Epithelial cell of prostate (primary cell): ENCODE results near the gene HECTD4.
"Not testable (repeated sequence)": the region's sequence is repeated elsewhere in the genome, so short reads cannot be mapped to it uniquely, and the experiment has no call there.

Experiments used
- DNase-seq: peaks from one replicate; pipeline ENCODE4 v3.0.0-alpha.2; 2011; ENCODE audit warnings: low read depth, low spot score
- H3K27ac ChIP-seq: fragments of 450-650 bp; 2 replicates; pipeline ENCODE4 v1.5.1; 2017; ENCODE audit warnings: mild to moderate bottlenecking

Gene HECTD4

DNA sequence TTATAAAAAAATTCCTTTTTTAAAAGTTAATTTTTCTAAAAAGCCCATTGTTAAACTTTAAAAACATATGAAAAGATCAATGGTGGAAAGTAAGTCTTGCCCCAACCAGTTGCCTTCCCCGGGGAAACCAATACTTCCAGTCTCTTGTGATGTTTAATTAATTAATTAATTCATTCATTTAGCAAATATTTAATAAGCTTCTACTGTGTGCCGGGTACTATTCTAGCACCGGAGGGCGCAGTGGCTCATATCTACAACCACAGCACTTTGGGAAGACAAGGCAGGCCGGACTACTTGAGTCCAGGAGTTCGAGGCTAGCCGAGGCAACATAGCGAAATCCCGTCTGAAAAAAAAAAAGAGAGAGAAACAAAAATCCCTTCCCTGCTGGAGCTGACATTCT lies 87.4 kb downstream of the HECTD4 start:
- no peak for DNase-seq

DNA sequence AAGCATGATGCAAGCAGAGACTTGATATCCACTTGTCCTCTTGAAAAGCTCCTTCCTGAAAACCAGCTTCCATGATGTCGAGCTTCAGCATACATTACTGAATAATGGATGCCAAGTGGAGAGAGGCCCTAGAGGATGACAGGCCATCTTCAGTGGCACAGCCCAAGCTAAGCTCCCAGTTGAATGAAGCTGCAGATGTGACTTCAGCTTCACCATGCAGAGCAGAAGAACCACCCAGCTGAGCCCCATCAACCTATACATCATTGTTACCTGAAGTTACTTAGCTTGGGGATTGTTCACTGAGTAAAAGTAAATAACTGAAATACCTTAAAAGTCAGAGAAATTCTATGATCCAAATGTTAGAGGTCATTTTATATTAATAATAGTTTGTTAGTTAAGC lies 93.6 kb downstream of the HECTD4 start:
- no peak overlapping the region for H3K27ac ChIP-seq
- DNase-seq: no peak

More for the DNA sequence above, 87.4 kb downstream of the HECTD4 start:
- no peak overlapping the region for H3K27ac ChIP-seq

DNA sequence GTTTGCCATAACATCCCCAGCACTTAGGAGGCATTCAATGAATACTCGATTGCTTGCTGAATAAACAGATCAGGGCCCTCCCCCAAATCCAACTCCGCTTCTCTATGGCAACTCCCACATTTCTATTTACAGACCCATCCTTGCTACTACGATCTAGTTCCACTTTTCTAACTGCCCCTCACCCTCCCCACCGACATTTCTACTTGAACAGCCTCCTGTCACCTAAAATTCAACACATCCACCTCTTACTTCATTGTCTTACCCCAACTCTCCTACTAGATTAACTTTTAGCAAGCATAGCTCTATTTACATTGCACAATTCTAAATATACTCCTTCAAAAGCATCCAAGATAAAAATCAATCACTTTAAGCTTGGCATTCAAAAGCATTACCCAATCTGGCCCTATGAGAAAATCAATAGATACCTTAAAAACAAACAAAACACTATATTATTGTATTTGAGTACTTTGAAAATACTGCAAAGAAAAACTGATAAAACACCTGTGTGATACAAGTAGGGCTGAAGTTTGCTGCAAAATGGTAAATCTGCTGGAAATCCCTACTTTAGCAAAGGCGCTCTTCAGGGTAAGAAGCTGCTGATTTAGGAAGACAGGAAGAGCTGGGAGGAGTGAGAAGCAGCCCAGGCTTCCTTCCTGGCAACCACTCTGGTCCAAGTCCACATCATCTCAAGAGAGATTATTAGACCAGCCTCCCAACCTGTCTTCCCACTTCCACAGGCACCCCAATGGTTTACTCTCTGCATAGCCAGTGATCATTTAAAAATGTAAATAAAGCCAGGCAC lies 96.4 kb downstream of the HECTD4 start:
- H3K27ac ChIP-seq: no peak overlapping the region
- DNase-seq: no peak

DNA sequence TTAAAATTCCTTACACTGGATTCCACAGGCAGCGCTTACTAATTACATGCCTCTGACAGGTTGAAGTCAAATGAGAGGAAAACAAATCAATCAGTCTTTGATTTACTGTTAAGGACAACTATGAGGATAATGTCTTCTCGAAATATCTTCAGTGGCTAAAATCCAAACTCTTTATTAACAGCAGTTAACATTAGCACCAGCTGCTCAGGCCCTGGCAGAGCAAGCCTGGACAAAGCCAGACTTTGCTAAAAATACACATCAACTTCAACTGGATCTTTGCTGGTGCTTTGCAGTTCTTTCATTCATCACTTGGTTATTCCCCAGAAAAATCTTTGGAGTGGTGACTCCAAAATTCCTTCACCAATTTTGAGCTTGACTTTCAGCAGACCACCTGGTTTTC lies 98.7 kb downstream of the HECTD4 start:
- no peak overlapping the region for H3K27ac ChIP-seq
- DNase-seq: no peak

DNA sequence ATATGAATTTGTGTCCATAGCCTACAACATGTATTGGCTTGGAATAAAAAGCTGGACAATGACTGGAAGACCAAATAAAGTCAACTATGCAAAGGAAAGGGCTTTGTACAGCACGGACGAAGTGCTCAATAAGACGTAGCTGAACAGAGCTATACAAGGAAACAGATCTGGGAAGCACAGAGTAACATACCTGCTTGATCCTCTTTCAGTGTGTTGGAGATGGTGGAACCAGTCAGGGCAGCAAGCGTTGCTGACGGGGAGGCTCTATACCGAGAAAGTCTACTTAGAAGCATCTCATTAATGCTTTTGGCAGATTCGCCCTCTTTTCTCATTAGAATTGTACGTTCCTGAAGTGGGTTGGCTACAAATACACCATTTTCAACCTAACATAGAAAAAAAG lies 99.3 kb downstream of the HECTD4 start:
- no peak for DNase-seq

DNA sequence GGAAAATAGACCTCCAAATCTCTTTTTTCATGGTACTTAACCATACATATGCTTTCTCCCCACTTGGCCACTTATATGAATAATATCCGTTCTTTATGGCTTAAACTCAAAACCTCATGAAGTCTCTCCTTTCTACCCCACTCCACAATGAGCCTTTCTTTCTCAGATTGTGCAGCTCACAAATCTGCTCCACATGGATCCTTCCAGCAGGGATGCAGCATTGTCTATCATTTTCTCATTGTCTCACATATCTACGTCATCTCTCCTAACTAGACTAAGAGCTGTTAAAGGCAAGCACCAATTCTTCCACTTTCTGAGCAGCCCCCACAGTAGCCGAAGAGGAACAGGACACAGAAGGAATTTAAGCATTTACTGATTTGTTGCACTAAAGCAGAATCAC lies 106.4 kb downstream of the HECTD4 start:
- no peak for DNase-seq
- no peak overlapping the region for H3K27ac ChIP-seq

More for the DNA sequence above, 99.3 kb downstream of the HECTD4 start:
- no peak overlapping the region for H3K27ac ChIP-seq

DNA sequence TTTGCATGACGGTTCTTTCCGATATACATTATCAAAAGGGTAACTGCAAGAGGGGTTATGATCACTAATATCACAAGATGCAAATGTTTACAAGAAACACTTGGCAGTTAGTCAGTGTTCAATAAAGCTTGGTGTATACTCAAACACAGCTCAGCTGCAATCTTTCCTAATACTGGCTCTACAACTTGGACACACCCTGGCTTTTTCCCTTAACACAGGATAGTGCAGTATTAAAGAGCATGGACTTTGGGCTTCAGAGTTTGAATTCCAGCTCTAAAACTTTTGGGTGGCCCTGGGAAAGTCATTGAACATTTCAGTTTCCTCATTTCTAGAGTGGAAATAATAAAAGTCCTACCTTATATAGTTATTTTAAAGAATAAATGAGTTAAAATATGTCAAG lies 107.0 kb downstream of the HECTD4 start:
- H3K27ac ChIP-seq: no peak overlapping the region
- no peak for DNase-seq

DNA sequence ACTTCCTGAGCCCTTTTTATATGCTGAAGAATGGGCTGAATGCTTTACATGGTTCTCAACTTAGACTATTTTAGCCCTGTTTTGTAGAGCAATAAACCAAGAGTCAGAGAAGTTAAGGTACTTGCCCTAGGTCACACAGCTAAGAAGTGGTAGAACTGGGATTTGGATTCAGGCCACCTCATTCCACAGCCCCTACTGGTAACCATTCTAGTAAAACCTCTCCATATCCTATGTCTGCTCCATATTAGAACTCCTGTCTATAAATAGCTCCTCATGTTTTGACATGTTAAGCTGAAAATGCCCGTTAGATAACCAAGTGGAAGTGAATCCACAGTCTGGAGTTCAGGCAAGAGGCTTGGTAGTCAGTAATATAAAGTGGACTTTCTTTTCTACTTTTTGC lies 111.6 kb downstream of the HECTD4 start:
- no peak for DNase-seq
- no peak overlapping the region for H3K27ac ChIP-seq

DNA sequence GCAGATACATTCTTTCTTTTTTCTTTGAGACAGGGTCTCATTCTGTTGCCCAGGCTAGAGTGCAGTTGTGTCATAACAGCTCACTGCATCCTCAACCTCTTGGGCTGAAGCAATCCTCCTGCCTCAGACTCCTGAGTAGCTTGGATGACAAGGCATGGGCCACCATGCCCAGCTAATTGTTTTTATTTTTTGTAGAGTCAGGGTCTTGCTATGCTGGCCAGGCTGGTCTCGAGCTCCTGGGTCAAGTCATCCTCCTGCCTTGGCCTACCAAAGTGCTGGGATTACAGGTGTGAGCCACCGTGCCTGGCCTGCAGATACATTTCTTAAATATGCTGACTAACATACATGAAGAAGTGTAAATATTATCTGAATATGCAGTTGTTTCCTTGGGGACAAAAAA lies 115.8 kb downstream of the HECTD4 start:
- DNase-seq: no peak

DNA sequence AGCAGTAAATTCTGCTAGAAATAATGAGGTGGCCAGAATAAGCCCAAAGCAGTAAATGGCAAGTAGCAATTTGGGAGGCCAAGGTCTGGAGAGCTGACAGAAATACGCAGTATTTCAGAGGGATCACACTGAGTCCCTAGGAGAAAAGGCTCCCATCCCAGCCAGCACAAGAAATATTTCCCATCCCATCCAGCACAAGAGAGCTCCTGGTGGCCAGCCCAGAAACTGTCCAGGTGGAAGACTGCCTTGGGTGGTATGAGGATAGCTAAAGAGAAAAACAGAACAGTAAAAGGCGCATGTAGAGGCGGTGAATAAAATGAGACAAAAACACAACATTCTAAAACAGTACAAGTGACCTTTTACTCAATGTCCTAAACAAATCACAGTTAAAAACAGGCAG lies 120.7 kb downstream of the HECTD4 start:
- no peak for DNase-seq

More for the DNA sequence above, 115.8 kb downstream of the HECTD4 start:
- H3K27ac ChIP-seq: no peak overlapping the region

DNA sequence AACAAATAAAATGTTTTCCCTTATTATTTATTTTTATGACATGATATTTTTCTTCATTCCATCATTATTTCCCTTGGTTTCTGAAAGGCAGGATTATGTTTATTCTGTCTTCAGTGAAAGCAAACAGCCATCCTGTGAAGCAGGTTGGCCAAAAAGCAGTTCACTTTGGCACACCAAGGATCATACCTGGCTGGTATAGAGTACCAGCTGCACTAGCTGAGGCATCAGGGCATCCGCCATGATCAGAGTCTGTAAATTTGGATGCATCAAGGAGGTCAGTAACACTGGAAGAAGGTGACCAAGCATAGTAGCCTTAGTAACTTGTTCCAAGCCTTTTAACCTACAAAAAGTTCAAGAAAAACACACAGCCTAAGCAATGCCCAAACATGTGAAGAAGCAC lies 123.3 kb downstream of the HECTD4 start:
- no peak for DNase-seq
- H3K27ac ChIP-seq: no peak overlapping the region

More for the DNA sequence above, 120.7 kb downstream of the HECTD4 start:
- no peak overlapping the region for H3K27ac ChIP-seq

DNA sequence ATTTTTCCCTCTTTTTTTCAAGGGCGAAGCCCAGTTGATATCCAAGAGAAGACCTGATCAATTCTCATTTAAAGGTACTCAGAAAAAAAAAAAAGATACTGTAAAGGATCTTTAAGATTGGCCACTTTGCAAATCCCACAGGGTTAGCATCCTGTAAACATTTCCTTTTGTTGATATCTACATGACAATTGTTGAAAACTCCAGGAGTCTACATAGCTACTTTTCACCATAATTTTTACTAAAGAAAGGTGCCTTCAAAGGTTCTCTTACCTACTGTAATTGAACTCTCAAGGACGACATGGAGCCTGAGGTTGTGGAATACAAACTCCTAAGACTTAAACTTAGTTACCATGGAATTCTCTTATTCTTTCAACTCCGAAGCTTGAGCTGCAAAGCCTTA lies 125.5 kb downstream of the HECTD4 start:
- H3K27ac ChIP-seq: no peak overlapping the region
- DNase-seq: no peak

DNA sequence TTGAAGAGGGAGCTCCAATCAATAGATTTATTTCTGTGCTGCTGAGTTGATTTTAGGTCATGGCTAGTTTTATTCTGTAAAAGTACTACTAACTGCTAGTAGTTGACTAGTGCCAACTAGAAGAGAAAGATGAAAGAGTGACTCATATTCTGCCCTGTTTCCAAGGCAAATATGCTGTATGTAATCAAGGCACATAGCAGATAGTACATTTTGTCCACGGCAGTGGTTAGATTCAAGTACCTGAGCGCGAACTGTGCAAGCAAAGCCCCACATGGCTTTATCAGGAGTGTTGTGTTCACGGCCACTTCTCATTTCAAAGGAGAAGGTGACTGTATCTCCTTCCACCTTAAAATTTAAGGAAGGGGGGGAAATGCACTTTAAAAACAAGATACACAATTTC lies 130.0 kb downstream of the HECTD4 start:
- H3K27ac ChIP-seq: no peak overlapping the region
- no peak for DNase-seq

DNA sequence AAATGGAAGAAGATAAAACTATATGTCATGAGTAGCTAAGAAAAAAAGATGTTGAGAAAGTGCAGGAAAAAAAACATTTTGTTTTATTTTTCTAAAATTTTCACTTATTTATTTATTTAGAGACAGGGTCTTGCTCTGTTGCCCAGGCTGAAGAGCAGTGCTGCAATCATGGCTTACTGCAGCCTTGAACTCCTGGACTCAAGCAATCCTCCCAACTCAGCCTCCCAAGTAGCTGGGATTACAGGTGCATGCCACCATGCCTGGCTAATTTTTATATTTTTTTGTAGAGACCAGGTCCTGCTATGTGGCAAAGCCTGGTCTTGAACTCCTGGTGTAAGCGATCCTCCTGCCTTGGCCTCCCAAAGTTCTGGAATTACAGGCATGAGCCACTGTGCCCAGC lies 137.3 kb downstream of the HECTD4 start:
- not testable (repeated sequence) for H3K27ac ChIP-seq, DNase-seq

DNA sequence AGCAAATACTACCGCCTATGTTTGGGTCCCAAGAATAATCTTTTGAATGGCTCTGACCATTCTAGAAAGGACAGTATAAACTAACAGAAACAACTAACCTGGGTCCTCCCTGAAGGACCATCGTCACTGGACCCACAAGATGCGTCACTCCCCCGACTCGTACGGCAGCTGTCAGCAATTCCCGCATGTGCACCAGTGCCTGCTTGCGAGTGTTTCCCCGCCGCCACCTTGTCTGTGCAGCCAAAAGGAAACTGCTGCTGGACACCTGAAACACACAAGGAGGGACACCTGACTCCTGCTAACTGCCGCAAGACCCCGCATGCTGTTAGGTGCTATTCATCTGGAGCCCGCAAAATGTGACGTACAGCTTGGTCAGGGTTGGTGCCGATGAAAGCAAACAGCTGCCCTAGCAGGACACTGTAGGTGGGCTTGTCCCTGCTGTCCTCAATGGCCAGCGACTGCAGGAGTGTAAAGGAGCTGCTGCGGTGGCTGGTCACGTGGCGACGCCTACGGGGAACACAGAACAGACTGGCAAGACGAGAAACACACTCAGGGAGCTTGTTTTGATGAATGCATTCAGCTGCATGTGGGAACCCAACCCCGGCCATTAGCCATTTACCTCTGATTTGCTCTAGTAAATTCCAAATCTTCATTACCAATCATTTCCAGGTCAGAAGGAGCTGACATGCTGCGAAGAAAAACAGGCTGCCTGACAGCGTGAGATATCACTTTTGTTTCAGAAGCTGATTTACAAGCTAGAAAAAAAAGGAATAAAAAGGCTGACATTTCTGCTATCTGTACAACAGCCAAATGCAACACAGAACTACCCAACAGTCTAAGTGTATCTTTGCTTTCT lies 138.7 kb downstream of the HECTD4 start:
- H3K27ac ChIP-seq: no peak overlapping the region
- DNase-seq: no peak

DNA sequence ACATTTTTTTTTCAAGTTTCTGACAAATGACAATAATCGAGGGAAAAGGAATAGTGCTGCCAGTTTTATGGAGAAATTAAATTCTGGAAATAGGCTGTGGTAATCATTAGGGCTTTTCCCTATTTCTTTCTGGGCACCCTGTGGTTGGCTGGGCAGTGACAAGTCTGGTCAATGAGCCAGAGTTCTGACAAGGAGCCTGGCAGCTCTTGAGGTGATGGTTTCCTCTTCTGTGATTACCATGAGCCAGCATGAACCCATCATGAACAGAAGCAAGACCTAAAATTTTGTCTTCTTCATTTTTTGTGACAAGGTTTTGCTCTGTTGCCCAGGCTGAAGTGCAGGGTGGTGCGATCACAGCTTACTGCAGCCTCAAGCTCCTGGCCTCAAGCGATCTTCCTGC lies 141.1 kb downstream of the HECTD4 start:
- H3K27ac ChIP-seq: no peak overlapping the region
- DNase-seq: no peak

DNA sequence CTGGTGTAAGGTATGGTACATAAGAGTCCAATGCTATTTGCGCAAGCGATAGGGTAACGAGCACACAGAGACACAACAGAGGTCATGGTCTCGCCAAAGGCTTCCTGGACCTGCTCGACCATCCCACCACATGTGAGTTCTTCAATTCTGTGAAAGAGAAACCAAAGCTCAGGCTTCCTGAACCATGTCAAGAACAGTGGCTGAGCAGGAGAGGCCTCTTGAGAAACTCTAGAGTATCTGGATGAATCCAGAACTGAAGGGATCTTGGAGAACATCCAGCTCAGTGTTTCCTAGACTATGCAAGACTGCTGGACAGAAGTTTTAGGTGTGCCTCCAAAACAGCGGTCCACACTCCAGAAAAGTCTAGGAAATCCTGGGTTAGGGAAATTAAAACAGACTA lies 142.3 kb downstream of the HECTD4 start:
- DNase-seq: no peak
- H3K27ac ChIP-seq: no peak overlapping the region

DNA sequence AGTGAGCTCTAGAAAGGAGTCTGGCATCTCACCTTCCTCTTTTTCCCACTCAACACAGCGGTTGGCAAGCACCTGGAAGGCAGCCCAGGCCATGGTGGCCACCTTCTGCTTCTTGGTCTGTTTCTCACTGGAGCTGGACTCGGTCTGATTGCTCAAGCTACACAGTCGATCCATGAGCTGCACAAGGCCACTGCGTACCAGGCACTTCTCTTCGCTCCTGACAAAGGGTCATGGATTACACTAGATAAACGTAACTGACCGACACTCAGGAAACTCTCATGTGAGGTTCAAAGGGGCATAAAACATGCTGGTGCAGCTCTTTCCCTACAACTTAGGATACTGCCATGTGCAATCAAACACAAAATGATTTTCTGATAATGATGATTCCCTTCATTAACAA lies 143.2 kb downstream of the HECTD4 start:
- DNase-seq: no peak
- no peak overlapping the region for H3K27ac ChIP-seq

DNA sequence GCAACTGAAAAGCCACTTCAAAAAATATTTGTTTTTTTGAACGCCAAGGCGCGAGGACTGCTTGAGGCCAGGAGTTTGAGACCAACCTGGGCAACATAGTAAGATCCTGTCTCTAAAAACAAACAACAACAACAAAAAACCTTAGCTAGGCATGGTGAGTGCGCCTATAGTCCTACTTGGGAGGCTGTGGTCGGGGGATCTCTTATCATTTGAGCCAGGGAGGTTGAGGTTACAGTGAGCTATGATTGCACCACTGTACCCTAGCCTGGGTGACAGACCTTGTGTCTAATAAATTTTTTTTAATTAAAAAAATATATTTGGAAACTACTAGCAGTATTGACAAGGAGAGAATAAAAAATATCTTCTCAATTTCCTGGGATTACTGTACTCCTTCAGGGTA lies 143.8 kb downstream of the HECTD4 start:
- no peak overlapping the region for H3K27ac ChIP-seq
- no peak for DNase-seq

DNA sequence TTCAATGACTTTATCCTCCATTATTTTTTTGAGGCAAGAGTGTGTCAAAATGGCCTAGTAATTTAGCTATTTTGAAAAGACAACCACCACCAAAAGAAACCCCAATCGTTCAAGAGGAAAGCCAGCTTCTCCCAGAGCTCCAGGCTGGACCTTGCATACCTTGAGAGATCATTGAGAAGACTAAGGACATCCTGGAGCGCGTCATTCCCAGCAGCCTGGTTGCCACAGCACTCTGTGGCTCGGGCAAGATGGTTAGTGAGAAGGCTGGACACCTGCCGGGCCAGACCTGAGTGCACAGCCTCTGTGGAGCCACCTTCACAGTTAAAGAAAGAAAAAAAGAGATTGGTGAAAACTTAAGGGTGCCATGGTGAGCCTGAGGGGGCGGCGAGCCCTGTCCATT lies 145.4 kb downstream of the HECTD4 start:
- H3K27ac ChIP-seq: no peak overlapping the region
- DNase-seq: no peak

DNA sequence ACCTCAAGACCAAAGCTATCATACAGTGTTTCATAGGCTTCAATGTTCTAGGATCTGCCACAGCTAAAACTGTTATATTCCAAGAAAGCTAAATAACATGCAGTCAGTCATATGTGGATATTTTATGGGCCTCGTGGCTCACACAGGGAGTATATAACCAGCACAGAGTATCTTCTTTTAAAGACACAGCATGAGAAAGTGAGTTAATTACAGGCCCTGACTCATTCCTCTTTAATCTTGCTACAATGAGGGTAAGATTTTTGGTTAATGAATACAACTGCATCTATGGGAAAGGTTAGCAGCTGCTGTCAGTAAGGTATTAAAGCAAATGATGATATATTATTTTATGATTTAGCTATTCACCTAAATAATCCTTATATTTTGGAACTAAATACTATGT lies 145.8 kb downstream of the HECTD4 start:
- no peak for DNase-seq
- no peak overlapping the region for H3K27ac ChIP-seq

DNA sequence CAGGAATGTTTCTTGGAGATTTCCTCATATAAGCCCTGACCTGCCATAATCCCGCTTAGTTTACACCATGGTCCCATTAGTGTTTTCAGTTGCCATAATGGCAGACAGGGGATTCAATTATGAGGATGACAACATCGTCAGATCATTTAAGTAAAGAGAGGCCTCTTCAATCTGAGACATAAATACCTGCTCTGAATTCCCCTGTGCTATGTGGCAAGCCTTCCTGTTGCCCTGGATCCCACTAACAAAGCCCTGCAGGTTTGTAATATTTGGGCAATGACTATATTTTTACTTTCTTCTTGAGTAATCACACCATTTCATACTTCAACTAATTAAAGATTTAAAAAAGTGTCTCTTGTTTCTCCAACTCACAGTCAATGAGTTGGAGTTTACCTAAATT lies 147.9 kb downstream of the HECTD4 start:
- H3K27ac ChIP-seq: no peak overlapping the region
- DNase-seq: no peak
